Measurements from ENCODE around the gene FZD7.

FZD7 gene

DNA sequence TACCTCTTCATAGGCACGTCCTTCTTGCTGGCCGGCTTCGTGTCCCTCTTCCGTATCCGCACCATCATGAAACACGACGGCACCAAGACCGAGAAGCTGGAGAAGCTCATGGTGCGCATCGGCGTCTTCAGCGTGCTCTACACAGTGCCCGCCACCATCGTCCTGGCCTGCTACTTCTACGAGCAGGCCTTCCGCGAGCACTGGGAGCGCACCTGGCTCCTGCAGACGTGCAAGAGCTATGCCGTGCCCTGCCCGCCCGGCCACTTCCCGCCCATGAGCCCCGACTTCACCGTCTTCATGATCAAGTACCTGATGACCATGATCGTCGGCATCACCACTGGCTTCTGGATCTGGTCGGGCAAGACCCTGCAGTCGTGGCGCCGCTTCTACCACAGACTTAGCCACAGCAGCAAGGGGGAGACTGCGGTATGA is 2.3 kb downstream of the FZD7 start:
- DNase-seq (ENCODE audit: insufficient read length, low spot score), result no peak
- no peak for FAIRE-seq

DNA sequence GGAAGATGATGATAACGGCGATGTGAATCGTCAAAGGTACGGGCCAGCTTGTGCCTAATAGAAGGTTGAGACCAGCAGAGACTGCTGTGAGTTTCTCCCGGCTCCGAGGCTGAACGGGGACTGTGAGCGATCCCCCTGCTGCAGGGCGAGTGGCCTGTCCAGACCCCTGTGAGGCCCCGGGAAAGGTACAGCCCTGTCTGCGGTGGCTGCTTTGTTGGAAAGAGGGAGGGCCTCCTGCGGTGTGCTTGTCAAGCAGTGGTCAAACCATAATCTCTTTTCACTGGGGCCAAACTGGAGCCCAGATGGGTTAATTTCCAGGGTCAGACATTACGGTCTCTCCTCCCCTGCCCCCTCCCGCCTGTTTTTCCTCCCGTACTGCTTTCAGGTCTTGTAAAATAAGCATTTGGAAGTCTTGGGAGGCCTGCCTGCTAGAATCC is 3.0 kb downstream of the FZD7 start:
- FAIRE-seq (no peak), DNase-seq (ENCODE audit: insufficient read length, low spot score) (no peak)

DNA sequence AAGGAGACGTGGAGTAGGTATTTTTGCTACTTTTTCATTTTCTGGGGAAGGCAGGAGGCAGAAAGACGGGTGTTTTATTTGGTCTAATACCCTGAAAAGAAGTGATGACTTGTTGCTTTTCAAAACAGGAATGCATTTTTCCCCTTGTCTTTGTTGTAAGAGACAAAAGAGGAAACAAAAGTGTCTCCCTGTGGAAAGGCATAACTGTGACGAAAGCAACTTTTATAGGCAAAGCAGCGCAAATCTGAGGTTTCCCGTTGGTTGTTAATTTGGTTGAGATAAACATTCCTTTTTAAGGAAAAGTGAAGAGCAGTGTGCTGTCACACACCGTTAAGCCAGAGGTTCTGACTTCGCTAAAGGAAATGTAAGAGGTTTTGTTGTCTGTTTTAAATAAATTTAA is 3.4 kb downstream of the FZD7 start:
- FAIRE-seq (no peak), DNase-seq (ENCODE audit: insufficient read length, low spot score) (no peak)

DNA sequence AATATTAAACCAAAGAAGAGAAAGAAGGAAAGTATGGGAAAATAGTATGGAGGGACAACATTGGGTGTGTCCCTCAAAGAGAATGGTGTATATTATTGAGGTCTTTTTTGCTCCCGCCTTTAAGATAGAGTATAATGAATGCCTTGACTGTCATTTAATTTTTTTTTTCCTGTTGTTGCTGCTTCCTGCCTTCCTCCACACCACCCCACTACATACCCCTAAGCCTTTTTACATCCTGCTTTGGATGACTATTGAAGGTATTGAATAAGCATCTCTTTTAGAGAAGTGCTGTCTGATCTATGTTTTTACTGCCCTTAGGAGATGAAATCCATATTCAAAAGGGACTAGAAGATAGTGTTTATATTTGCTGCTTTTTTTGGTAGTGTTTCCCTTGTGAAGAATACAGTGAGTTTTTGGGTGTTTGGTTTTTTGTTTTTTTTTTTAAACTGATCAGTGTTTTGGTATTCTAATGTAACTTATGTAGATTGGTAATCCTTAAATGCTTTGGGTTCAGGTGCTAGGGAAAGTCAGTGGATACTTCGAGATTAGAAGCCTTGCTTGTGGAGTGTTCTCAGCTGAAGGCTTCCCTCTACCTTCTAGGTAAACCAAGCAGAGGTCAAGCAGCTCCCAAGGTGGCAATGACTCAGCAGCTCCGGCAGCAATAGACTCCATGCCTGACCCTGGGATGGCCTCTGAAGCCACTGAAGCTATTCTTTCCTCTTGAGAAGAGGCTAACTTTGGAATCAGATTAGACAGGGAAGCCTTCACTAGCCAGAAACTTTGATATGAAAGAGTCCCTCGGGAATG is 5.0 kb downstream of the FZD7 start:
- DNase-seq (ENCODE audit: insufficient read length, low spot score), result no peak
- FAIRE-seq, result no peak

DNA sequence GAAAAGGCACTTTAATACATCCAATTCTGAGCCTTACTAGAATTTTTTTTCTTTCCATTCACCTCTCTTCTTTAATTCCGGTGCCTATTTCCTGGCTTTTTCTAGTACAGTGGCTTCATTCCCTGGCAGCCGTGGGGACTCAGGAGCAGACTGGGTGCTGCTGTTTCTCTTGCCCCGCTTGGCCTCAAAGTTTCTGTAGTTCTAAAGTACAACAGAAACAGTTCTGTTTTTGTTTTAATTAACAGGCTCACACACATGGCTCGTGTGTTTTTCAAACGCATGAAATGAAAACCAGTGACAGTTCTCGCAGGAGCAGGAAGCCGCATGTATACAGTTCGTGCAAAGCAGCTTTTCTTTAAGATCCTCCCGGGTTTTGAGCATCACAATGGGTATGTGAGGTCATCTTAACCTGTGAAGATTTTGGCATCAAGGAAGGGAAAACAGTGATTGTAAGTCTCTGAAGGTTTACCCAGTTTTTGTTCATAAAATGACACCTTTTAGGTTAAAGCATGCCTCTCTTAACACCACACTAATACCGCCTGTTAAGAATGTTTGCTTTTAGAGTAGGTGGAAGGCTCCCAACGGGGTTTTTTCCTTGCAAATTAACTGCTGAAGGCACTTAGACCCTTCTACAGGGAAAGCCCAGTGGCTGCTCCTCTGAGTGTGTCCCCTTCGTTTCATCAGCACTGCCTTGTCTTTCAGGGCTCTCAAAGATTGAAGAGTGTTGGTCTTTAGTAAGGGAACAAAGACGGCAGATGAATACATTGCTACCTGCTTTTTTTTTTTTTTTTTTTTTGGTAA is 5.8 kb downstream of the FZD7 start:
- no peak for FAIRE-seq
- DNase-seq (ENCODE audit: insufficient read length, low spot score), result no peak

DNA sequence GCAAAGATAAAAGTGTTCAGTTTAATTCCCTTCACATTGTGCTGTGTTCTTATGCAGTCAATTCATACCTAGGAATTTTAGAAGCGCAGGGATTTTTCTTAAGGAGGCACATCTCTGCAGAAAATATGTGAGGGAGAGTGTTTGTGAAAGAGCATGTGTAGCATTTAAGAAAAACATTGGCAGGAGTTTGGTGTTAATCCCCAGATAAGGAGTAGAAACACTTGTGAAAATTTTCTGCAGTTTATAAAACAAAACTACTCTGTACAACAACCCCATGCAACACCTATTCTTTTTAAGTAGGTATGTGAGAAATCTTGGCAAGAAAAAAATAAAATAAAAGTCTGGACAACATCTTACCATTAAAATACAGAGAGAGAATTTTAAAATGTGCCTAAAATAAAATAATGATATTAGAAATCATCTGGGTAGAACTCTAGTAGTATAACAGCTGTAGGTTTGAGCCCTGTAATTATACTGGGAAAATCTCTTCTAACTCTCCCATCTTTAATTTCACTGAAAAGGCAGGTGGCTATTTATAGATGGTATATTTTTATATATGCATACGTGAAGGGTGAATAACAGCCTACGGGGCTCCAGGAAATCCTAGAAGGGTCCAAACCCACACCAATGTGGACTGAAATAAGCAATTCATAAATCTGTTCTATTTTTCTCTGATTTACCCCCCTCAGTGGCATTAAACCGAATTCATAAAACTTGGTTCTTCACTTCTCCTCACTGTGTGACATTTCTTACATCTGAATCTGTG is 6.6 kb downstream of the FZD7 start:
- DNase-seq (ENCODE audit: insufficient read length, low spot score), result no peak
- no peak for FAIRE-seq

DNA sequence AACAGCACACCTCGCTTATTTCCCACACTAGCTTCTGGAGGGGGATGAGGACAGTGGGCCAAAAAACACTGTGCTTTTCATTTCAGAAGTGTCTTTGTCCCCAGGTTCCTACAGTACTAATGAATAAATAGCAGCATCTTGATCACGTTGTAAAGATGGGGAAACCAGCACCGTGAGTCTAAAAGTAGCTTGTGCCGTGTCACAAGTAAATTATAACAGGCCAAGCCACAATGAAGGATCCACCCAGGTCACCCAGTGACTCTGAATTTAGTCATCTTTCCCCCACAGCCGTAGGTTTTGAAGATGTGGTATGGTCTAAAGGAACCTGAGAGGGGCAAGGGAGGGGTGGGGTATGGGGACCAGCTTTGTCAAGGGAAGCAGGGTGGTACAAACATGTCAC is 8.8 kb downstream of the FZD7 start:
- no peak for DNase-seq (ENCODE audit: insufficient read length, low spot score)
- no peak for FAIRE-seq

DNA sequence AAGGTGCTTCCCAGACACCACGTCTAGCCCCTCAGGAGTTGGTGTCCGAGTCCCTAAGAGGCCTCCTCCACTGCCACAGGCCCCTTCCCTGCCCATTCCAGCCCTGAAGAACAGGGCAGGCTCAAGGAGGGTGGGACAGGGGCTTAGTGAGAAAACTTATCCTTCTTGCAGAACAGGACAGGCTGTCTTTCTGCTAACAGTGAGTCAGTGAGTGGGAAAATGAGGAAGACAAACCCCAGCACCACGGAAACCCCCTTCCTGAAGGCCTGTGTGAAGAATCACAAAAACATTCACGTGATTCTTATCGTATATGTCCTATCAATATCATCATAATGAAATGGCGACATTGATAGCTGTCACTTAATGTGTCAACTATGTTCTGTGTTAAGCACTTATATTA is 9.8 kb downstream of the FZD7 start:
- no peak for FAIRE-seq
- DNase-seq (ENCODE audit: insufficient read length, low spot score), result no peak

DNA sequence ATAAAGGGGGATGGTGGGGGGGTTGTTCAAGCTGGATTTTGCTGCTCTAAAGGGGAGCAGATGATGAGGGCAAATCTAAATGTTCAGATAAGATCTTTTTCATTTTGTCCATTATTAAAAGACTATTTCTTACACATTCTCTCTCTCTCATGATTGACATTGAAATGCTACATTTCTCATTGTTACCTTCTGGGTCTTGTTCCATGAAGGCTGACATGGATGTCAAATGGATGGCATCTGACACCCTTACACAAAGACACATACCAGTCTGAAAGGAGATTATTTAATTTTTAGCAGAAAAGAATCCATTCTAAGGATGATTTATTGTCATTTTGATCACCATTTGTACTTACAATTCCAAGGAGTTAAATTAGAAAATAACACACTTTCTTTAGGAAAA is 11.1 kb downstream of the FZD7 start:
- DNase-seq (ENCODE audit: insufficient read length, low spot score) (no peak), FAIRE-seq (no peak)

DNA sequence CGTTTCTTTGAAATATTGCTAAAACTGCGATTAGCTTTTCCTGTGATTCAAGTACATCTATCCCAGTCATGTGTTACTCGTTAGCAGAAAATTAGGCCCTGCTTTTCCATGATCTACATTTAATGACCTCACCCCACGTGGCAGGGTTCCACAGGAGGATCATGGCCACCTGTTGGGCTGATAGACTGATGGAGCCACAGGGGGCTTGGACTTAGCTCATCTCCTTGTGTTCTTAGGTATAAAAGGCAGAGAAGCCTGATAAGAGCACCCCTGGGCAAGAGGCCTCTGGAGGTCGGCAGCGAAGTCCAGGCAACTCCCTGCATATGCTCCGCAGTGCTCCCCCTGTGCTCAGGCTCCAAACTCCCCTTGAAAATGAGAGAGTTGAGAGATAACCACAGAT is 12.9 kb downstream of the FZD7 start:
- DNase-seq (ENCODE audit: insufficient read length, low spot score), result no peak
- no peak for FAIRE-seq

DNA sequence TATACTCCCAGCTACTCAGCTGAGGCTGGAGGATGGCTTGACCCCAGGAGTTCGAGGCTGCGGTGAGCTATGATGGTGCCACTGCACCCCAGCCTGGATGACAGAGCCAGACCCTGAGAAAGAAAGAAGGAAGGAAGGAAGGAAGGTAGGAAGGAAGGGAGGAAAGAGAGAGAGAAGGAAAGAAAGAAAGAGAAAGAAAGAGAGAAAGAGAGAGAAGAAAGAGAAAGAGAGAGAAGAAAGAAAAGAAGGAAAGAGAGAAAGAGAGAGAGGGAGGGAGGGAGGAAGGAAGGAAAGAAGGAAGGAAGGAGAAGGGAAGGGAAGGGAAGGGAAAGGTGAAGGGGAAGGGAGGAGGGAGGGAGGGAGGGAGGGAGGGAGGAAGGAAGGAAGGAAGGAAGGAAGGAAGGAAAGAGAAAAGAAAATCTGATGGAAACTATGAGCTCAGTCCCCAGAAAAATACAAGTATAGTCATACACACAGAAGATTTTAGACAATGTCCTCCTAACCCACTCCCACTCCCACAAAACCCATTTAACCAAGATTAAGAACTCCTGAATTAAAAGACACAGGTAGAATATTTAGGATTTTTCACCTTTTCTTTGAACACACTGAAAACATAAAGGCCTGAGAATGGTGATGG is 15.6 kb downstream of the FZD7 start:
- FAIRE-seq, result no peak
- DNase-seq (ENCODE audit: insufficient read length, low spot score), result no peak

DNA sequence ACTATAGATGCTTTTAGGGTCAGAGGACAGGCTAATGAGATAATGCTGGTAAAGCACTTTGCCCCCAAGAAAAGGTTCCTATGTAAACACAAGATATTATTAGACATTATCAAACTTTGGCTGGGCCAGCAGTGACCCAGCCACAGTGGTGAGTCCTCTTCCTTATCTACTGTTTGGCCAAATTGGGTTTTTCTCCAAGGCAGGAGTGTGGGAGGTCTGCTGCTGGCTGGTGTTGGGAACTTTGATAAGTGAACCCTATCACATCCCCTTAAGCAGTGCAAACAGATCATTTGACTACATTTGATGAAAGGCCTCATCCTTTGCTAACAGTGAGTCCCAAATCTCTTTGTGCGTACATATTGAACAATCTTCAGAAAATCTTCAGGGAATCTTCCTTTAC is 16.2 kb downstream of the FZD7 start:
- no peak for FAIRE-seq

DNA sequence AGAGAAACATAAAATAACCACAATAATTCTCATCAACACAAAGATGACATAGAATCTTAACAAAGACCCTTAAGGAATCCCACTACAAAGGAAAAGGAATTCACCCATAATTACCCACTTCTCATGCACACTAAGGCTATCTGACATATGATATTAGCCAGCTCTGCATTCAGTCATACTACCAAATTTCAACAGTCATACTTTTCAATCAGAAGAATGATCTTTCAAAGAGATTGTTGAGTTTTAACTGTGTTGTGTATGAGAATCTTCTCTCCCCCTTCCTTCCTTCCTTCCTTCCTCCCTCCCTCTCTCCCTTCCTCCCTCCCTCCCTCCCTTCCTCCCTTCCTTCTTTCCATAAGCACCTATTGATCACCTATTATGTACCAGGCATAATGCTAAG is 17.0 kb downstream of the FZD7 start:
- no peak for FAIRE-seq
- DNase-seq (ENCODE audit: insufficient read length, low spot score), result no peak

More for the DNA sequence above, 16.2 kb downstream of the FZD7 start:
- DNase-seq (ENCODE audit: insufficient read length, low spot score), result no peak

DNA sequence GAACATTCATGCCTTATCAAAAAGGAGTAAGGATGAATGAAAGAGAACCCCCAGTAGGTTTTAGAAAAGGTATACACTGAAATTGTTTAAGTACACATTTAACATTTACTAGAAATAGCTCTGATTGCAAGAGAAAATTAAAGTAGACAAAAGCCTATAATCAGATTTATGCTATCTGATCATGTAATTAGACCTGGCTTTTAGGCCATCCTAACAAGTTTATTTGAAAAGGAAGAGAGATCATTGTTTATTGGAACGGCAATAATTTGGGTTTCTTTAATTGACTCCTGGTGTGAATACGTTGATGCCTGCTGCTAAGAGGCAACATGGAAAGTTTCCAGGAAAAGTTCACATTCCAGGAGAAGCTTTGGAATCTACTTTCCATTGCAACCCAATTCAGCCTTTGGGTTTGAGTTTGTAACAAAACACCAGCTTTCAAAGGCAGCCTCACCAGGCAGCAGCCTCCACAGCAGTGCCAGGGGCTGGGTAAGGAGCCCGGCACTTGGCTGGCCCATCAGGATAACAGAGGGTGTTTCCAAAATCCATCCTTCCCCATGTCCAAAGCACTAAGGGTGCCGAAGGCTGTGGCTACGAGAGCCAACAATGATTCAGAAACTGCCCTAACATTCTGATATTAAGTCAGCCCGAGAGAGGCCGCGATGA is 18.0 kb downstream of the FZD7 start:
- FAIRE-seq, result no peak

DNA sequence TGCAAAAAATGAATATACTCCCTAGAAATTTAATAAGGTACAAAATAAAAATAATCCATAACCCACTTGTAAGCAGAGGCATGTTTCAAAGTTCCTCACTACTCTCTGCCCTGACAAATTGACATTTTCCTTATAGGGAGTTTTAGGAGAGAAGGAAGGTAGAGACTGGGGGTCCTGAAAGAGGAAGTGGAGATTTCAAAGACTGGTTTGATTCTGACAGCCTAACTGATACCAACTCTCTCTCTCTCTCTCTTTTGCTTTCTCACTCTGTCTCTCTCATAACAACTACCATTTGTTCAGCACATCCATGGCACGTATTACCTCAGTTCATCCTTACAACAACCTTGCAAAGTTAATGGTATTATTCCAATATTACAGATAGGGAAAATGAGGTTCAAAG is 18.6 kb downstream of the FZD7 start:
- DNase-seq (ENCODE audit: insufficient read length, low spot score) (no peak), FAIRE-seq (no peak)

More for the DNA sequence above, 18.0 kb downstream of the FZD7 start:
- DNase-seq (ENCODE audit: insufficient read length, low spot score), result no peak

DNA sequence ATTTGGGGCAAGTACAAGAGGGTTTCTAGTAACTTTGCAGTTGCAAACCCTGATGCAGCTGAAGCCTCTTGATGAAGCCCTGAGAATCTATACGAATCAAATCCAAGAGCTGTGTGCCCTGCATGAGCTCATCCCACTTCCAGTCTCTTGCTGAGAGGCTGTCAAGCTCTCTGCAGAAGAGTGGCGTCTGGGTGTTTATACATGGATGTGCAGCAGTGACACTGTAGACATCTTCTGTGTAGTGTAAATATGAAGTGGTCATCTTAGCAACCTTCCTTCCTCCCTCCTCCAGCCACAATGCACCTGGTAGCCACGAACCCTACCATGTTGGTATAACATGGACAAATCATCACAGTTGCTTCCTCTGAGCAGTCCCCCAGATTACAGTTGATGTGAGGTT is 21.0 kb downstream of the FZD7 start:
- FAIRE-seq (no peak), DNase-seq (ENCODE audit: insufficient read length, low spot score) (no peak)

DNA sequence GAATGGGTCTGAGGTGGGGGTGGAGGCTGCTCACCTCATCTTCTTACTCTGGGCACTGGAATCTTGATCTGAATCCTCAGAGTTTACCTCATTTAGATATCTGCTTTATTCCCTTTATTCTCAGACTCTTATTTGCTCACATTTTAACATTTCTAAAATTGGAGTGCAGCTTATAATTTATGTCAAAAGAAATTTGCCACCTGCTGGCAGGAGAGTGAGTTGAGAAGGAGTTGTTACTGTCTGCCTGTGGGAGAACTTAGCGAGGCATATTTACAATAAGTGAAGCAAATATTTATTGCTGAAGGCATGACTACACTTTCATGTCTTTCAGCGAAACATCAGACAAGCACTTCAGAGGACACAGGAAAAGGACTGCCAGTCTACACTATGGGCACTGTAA is 23.0 kb downstream of the FZD7 start:
- DNase-seq (ENCODE audit: insufficient read length, low spot score) (no peak), FAIRE-seq (no peak)

DNA sequence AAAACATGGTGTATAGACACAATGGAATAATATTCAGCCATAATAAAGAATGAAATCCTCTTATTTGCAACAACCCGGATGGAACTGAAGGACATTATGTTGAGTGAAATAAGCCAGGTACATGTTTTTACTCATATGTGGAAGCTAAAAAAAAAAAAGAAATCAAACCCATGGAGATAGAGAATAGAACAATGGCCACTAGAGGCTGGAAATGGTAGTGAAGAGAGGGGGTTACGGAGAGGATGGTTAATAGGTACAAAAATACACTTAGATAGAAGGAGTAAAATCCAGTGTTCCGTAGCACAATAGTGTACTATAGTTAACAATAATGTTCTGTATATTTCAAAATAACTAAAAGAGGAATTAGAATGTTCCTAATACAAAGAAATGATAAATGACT is 26.6 kb downstream of the FZD7 start:
- FAIRE-seq (no peak), DNase-seq (ENCODE audit: insufficient read length, low spot score) (no peak)

DNA sequence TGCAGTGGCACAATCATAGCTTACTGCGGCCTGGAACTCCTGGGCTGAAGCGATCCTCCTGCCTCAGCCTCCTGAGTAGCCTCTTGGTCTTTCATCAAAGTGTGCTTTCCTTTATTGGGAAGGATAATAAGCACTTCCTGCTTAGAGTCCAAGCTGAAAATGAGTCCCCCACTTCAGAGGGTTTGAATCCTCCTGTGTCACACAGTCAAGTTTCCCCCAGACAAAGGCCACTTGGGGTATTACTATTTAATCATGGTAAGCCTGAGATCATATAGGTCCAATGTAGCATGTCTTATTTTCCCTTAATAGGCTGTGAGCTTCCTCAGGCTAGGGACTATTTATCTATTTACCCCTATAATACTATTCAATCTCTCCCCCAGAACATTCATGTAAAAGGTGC is 28.0 kb downstream of the FZD7 start:
- no peak for FAIRE-seq
- no peak for DNase-seq (ENCODE audit: insufficient read length, low spot score)

DNA sequence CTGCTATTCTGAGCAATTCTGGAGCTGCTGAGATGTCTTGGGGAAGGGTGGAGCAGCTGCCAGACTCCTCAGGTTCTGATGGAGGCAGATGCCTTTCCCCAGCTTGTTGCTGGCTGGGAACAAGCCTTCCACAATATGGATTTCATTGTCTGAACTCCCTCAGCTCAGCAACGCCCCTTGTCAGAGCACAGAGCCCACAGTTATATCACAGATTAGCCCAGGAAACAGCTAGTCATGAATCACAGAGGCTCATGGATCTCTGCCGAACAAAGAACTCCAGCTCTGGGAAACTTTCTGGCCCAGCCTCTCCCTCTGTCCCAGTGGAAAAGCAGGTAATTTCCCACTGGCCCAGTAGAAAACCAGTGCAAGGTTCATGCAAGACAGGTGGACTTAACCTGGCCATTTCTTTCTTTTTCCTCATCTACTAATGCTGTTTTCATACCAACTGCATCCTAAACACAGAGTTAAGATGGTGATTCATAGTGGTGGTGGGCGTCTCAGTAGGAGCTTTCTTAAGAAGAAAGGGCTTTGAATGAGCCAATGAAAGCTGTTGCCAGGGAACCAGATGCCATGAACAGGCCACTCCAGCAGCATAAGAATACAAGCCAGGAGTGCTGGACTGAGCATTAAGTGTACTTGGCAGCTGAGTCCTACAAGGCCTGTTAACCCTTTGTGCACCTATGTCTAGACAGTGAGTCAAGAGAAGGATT is 30.7 kb downstream of the FZD7 start:
- FAIRE-seq, result no peak
- DNase-seq (ENCODE audit: insufficient read length, low spot score), result no peak

Data from GM19239 (cell line).